Kidney (tissue), 22 donors: ENCODE results near the gene FLYWCH1. TPM values are rescaled to one million over a fixed set of nuclear protein-coding genes. Genes with fewer than 3 reads are reported as not detected.

Experiments used
- DNase-seq, 5 donors: peaks; one replicate each; pipeline ENCODE4 v3.0.0-alpha.2; 2013 to 2020
- FAIRE-seq: peaks from 2 replicates; lab custom pipeline; 2012; peaks lifted over from hg19 to GRCh38; lab: Jason Lieb, UNC
- H3K27ac ChIP-seq, 2 donors: one replicate each; pipeline ENCODE4 v1.7.0; 2013; ENCODE audit warnings: low read depth in 2 of 2, low read length in 2 of 2, inconsistent platforms in 1 of 2
- H3K27me3 ChIP-seq: one replicate; pipeline ENCODE4 v1.7.1; 2013; ENCODE audit warnings: low read length, inconsistent platforms; ENCODE audit not compliant: control insufficient read depth, insufficient read depth
- H3K36me3 ChIP-seq, 3 donors: one replicate each; pipeline versions ENCODE4 v1.7.0 to v1.7.1; 2013; ENCODE audit warnings: low read length in 3 of 3, control low read depth in 1 of 3, inconsistent platforms in 1 of 3; ENCODE audit not compliant: insufficient read depth in 3 of 3, control insufficient read depth in 2 of 3
- H3K4me1 ChIP-seq, 3 donors: one replicate each; pipeline versions ENCODE4 v1.7.0 to v1.7.1; 2013; ENCODE audit warnings: low read length in 3 of 3, inconsistent platforms in 1 of 3, low read depth in 1 of 3; ENCODE audit not compliant: control insufficient read depth in 2 of 3, insufficient read depth in 2 of 3
- H3K4me3 ChIP-seq, 3 donors: one replicate each; pipeline versions ENCODE4 v1.7.0 to v1.8.1; 2013; ENCODE audit warnings: low read length in 3 of 3, control low read depth in 1 of 3, inconsistent platforms in 1 of 3
- H3K9ac ChIP-seq, 3 donors: one replicate each; pipeline versions ENCODE4 v1.7.0 to v1.7.1; 2013; ENCODE audit warnings: low read length in 3 of 3, control low read depth in 1 of 3, inconsistent platforms in 1 of 3
- H3K9me3 ChIP-seq, 3 donors: one replicate each; pipeline versions ENCODE4 v1.7.0 to v1.7.1; 2013; ENCODE audit warnings: low read length in 3 of 3, control low read depth in 1 of 3, inconsistent platforms in 1 of 3; ENCODE audit not compliant: control insufficient read depth in 2 of 3, insufficient read depth in 1 of 3
- intact Hi-C: fragments of 100-400 bp; cut with DNase I; formaldehyde crosslinking; loops from one replicate; pipeline ENCODE4 v1.11.1; 2022
- long read RNA-seq, 10 donors: library from polyadenylated mRNA in 1 of 10; unstranded in 1 of 10; transcript quantifications; one replicate each; pipeline ENCODE4 v2.0.0 and lab custom pipeline, GENCODE V29; 2021 to 2026
- polyA plus RNA-seq: library from polyadenylated mRNA; stranded (reverse); fragments of 350-450 nt; fragmentation: Illumina TruSeq; extraction: RNeasy Lipid Tissue Mini Kit (QIAGEN cat#74804); gene quantifications from one replicate; pipeline ENCODE4 v1.2.3, GENCODE V29; 2014; ENCODE audit warnings: low read depth, low replicate concordance; ENCODE audit not compliant: insufficient read depth
- total RNA-seq: library from RNA; stranded (reverse); fragmentation: NEBNext Ultra II Directional; extraction: Animal tissue kit (Norgen Biotek cat#: 25700); gene quantifications from one replicate; pipeline ENCODE4 v1.2.1, GENCODE V29; 2021
- TF ChIP-seq, protein P1 (sequence below): IDR thresholded peaks from 3 replicates; pipeline ENCODE4 v1.5.1; 2012; ENCODE audit warnings: mild to moderate bottlenecking, moderate library complexity, borderline replicate concordance; ENCODE audit not compliant: insufficient read depth; ENCODE audit errors: extremely low read depth
- donor health status: control.
- donor health status: control.
- donor health status: control.
- donor health status: control.
- donor health status: control.
- donor health status: DM: yes; HTN: yes; CAD: no.
- donor health status: Normal renal cell carcinoma (clear cell type).

The FLYWCH1 gene, protein sequence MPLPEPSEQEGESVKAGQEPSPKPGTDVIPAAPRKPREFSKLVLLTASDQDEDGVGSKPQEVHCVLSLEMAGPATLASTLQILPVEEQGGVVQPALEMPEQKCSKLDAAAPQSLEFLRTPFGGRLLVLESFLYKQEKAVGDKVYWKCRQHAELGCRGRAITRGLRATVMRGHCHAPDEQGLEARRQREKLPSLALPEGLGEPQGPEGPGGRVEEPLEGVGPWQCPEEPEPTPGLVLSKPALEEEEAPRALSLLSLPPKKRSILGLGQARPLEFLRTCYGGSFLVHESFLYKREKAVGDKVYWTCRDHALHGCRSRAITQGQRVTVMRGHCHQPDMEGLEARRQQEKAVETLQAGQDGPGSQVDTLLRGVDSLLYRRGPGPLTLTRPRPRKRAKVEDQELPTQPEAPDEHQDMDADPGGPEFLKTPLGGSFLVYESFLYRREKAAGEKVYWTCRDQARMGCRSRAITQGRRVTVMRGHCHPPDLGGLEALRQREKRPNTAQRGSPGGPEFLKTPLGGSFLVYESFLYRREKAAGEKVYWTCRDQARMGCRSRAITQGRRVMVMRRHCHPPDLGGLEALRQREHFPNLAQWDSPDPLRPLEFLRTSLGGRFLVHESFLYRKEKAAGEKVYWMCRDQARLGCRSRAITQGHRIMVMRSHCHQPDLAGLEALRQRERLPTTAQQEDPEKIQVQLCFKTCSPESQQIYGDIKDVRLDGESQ
- 36.8 TPM for total RNA-seq
- polyA plus RNA-seq: 24.5 TPM
- long read RNA-seq, donor 1, full-length matches to known transcripts: 6 of 6 reads
- long read RNA-seq, donor 1, partial matches to known transcripts: 0 of 6 reads
- long read RNA-seq, donor 1, other reads (novel, unspliced or antisense): 0 of 6 reads
- long read RNA-seq, donor 2, full-length matches to known transcripts: 5 of 10 reads
- long read RNA-seq, donor 2, partial matches to known transcripts: 5 of 10 reads
- long read RNA-seq, donor 2, other reads (novel, unspliced or antisense): 0 of 10 reads
- long read RNA-seq, donor 3, full-length matches to known transcripts: 9 of 9 reads
- long read RNA-seq, donor 3, partial matches to known transcripts: 0 of 9 reads
- long read RNA-seq, donor 3, other reads (novel, unspliced or antisense): 0 of 9 reads
- long read RNA-seq, donor 4, full-length matches to known transcripts: 4 of 4 reads
- long read RNA-seq, donor 4, partial matches to known transcripts: 0 of 4 reads
- long read RNA-seq, donor 4, other reads (novel, unspliced or antisense): 0 of 4 reads
- long read RNA-seq, donor 5: 0 reads
- long read RNA-seq, donor 6, full-length matches to known transcripts: 2 of 2 reads
- long read RNA-seq, donor 6, partial matches to known transcripts: 0 of 2 reads
- long read RNA-seq, donor 6, other reads (novel, unspliced or antisense): 0 of 2 reads
- long read RNA-seq, donor 7, full-length matches to known transcripts: 24 of 54 reads
- long read RNA-seq, donor 7, partial matches to known transcripts: 20 of 54 reads
- long read RNA-seq, donor 7, other reads (novel, unspliced or antisense): 10 of 54 reads
- long read RNA-seq, donor 8, full-length matches to known transcripts: 3 of 3 reads
- long read RNA-seq, donor 8, partial matches to known transcripts: 0 of 3 reads
- long read RNA-seq, donor 8, other reads (novel, unspliced or antisense): 0 of 3 reads
- long read RNA-seq, donor 9, full-length matches to known transcripts: 1 of 1 reads
- long read RNA-seq, donor 9, partial matches to known transcripts: 0 of 1 reads
- long read RNA-seq, donor 9, other reads (novel, unspliced or antisense): 0 of 1 reads
- long read RNA-seq, donor 10, partial matches to known transcripts: 0 of 2 reads
- long read RNA-seq, donor 10, other reads (novel, unspliced or antisense): 0 of 2 reads

DNA sequence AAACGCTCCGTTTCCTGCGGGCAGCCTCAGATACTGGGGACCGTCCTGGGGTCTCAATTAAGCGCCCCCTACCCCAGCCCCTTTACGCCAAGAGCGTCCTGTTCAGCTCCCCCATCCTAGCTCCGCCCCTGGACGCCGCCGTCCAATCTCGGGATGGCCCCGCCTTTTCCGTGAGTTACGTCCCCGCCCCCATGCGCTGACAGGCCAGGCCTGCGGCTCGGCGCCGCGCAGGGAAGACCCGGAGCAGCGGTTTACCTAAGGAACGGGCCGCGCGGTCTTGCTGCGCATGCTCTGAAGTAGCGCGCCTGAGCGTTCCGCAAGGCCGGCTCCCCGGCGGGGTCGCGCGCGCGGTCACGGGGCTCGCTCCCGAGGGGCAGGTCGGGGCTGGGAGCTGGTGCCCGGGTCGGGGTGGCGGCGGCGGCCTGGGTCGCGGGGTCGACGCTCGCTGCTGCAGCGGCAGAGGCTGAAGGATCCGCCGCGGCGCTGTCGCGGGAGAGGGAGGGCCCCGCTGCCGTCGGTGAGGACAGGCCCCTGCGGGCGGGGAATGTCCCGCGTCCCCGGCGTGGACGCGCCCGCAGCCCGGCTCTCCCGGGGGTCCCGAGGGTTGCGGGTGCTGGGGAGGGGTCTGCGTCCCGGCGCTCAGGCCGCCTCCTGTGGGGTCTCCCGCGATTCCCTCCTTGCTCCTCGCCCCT lies at the start of gene FLYWCH1:
Gene FLYWCH1 (plus strand): TSS at position 294 of the 692 bp plus-strand sequence. CDS start 17,755 bp downstream, outside the sequence.
- DNase-seq: peak; percentile 98 to 99 (median 99)
- Histone ChIP-seq H3K9me3 (no peaks in the 10 kb centered on the region), H3K36me3 (peaks cover 0 to 12% (median 4%) of the 10 kb centered on the region in 3 donors), H3K27me3 (no peaks in the 10 kb centered on the region), H3K4me1 (peaks cover 0 to 8% (median 0%) of the 10 kb centered on the region in 3 donors), H3K27ac (peak within 1 kb of the TSS; percentile 80 to 86), H3K4me3 (peak within 1 kb of the TSS; percentile 79 to 94 (median 88)), H3K9ac (peak within 1 kb of the TSS; percentile 66 to 92 (median 85))
- intact Hi-C loops: no loop called here
- TF ChIP-seq, protein P1, sequence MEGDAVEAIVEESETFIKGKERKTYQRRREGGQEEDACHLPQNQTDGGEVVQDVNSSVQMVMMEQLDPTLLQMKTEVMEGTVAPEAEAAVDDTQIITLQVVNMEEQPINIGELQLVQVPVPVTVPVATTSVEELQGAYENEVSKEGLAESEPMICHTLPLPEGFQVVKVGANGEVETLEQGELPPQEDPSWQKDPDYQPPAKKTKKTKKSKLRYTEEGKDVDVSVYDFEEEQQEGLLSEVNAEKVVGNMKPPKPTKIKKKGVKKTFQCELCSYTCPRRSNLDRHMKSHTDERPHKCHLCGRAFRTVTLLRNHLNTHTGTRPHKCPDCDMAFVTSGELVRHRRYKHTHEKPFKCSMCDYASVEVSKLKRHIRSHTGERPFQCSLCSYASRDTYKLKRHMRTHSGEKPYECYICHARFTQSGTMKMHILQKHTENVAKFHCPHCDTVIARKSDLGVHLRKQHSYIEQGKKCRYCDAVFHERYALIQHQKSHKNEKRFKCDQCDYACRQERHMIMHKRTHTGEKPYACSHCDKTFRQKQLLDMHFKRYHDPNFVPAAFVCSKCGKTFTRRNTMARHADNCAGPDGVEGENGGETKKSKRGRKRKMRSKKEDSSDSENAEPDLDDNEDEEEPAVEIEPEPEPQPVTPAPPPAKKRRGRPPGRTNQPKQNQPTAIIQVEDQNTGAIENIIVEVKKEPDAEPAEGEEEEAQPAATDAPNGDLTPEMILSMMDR: no peak
- peak; percentile 37 for FAIRE-seq

DNA sequence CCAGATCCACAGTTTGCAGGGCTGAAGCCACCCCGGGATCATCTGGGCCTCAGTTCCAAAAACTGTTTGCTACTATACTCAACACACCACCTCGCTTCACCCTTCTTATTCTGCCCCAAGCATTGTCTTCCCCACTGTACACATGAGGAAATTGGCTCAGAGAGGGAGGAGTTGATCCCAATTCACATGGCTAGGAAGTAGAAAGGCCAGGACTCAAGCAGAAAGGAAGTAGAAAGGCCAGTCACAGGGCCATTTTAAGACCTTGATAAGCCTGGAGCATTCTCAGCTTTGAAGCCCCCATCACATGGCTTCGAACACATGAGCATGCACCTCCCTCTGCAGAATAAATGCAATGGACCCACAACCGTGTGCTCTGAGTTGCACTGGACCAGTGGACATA lies 46.1 kb upstream of the FLYWCH1 start:
- H3K27ac ChIP-seq: no peak overlapping the region
- FAIRE-seq (no peak), DNase-seq (no peak)
- intact Hi-C loops: no loop called here
- TF ChIP-seq, protein P1: no peak
- H3K4me3 ChIP-seq: no peak overlapping the region
- no peaks in the 10 kb centered on the region for H3K36me3 ChIP-seq
- H3K9me3 ChIP-seq: peaks cover 0 to 6% (median 0%) of the 10 kb centered on the region in 3 donors
- H3K4me1 ChIP-seq: peaks cover 0 to 3% (median 0%) of the 10 kb centered on the region in 3 donors
- H3K9ac ChIP-seq: no peak overlapping the region
- no peaks in the 10 kb centered on the region for H3K27me3 ChIP-seq
